Fibroblast of skin of left biceps (primary cell): ENCODE results near the gene CCNT2.
"Not testable (repeated sequence)": the region's sequence is repeated elsewhere in the genome, so short reads cannot be mapped to it uniquely, and the experiment has no call there.

Source experiments
- DNase-seq, 2 experiments: peaks; one replicate each; pipeline ENCODE4 v3.0.0-alpha.2; 2013; ENCODE audit warnings: low read depth in 2 of 2

The CCNT2 gene

DNA sequence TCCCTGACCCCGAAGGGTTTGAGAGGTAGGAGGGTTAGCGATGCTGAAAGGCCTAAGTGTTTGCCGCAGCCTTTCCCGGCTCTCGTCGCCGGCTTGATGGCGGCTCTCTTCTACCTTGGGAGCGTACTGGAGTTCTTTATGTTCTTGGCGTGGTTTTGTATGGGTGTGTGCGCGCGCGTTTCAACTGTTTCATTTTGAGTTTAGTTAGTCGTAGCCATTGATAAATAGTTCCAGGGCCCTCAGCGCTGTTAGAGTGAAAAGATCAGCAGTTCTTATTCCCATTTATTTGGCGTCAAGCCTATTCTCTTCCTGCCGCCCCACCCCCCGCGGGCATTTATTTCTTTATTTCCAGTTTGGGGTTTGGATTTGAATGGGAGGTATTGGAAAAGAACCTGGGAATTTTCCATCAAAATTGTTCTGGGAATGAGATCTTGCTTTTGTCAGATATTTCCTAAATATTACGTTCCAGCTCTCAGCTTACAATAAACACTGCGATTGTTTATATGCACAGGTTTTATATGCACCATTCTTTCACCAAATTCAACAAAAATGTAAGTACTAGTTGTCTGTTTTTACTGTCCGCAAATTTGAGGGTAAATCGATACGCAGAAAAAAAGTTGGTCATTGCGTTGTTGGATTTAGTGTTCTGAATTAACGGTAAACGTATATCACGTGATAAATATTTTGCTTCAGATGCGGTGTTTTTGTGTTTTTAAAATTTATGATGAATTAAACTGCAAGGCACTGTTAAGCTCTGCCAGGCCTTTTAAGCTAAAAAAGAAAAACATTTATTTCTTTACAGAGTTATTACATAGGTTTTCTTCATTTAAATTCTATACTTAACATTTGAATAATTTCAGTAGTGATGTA lies 954 bp downstream of the CCNT2 start:
- no peak for DNase-seq

DNA sequence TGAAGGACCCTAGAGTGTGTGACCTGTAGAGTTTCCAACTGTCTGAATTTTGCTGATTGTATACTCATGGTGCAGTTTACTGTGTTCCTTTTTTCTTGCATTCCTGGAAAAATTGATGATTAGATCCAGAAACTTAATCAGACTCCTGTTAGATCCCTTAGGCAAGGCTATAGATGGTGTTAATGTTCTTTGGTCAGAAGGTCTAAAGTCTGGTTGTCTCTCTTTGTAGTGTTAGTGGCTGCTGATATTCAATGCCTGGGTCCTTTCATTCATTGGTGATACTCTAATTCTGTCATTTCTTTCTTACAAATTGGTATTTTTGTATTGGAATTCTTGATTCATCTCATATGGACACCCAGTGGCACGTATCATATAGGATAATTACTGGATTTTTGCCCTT lies 6.3 kb downstream of the CCNT2 start:
- no peak for DNase-seq

DNA sequence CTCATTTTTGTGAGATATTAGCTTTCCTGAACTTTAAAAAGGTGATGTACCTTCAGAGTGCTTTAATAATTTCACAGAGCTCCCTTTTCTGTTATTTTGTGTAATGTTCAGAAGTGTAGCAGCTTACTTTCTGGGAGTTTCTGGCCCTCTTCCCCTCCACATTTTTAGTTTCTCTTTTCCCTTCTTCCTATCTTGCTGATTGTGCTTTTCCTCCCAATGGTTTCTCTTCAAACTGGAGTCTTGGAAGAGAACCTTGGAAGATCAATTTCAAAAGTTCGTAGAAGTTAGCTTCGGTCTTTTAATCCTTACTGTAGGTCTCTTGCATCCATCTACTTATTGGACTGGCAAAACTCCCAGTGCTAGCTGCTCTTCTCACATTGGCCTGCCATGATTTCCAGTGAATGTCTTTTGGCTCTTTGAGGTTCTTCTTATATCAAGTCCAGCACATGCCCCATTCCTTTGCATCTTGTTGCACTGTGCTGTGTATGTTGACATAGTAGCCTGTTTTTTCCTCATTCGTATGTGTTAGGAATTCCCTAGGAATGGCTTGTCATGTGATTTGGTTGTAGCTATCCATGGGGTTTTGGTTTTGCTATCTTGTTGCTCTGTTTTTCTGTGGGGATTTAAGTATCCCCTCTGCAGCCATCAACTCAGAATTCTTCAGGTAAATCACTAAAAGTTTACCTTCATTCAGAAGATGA lies 7.8 kb downstream of the CCNT2 start:
- no peak for DNase-seq

- no peak for DNase-seq
Measured at GRCh38 chr2:134927195-134927594, 8.6 kb downstream of the CCNT2 start.

GRCh38 chr2:134932864-134933526 lies 14.4 kb downstream of the CCNT2 start:
- no peak for DNase-seq

- DNase-seq = no peak
Measured at GRCh38 chr2:134933732-134934131, 15.1 kb downstream of the CCNT2 start.

GRCh38 chr2:134934150-134934549 lies 15.5 kb downstream of the CCNT2 start:
- no peak for DNase-seq

DNA sequence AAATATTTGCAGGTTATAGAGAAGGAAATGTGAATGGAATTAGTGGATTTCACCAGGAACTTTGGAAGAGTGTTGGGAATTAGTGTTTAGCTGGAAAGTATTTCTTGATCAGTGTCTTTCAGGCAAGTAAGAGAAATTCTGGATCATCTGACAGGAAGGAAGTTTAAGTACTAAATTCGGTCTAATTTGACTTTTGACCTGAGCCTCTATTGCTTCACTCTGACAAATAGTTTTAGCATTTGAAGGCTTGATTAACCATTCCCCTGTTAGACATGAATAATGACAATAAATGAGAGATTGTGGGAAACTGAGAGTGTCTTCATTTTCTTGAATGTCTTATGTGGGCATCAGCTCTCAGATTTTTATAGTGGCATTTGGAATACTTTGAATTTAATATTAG lies 16.0 kb downstream of the CCNT2 start:
- no peak for DNase-seq

DNA sequence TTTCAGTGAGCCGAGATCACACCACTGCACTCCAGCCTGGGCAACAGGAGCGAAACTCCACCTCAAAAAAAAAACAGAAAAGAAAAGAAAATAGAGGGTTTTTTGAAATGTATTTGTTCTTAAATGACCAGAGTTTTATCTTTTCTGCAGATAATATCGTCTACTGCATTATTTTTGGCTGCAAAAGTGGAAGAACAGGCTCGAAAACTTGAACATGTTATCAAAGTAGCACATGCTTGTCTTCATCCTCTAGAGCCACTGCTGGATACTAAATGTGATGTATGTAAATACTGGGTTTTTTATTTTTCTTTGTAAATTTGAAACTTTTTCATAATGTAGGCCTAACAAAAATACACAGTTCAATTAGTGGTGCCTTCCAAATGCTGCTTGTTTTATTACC lies 18.1 kb downstream of the CCNT2 start:
- no peak for DNase-seq

DNA sequence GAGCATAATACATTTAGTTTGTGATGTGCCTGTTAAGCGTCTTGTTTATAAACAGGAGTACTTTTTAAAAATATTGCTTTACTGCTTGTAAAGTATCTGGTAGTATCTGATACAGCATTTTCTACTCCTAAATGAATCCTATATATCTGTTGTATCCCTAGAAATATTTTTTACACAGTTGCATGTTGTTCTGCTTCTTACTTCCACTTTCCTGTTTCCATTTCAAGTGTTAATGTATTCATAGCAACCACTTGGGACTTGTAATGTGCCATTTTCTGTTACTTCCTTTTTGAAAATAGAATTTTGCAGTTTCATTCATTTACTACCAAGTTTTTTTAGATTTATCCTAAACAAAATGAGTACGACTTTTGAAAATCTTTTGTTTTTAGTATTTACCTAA lies 24.9 kb downstream of the CCNT2 start:
- DNase-seq = no peak

DNA sequence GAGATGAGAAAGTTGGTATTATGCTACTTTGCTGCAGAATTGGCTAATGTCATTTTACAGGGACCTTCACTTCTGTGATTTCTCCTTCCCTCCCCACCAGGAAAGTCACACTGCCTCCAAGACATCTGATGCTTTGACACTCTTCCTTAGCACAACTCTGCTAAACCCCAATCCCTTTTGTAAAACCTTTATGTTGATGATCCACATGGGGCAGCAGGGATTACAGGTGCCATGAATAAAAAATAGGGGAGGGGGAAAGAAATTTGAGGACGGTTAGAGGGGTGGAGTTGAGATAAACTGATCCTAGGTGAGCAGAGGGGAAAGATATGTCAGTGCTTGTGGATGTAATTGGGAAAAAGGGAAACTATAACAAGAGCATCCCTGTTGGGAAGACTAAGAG lies 26.4 kb downstream of the CCNT2 start:
- no peak for DNase-seq

DNA sequence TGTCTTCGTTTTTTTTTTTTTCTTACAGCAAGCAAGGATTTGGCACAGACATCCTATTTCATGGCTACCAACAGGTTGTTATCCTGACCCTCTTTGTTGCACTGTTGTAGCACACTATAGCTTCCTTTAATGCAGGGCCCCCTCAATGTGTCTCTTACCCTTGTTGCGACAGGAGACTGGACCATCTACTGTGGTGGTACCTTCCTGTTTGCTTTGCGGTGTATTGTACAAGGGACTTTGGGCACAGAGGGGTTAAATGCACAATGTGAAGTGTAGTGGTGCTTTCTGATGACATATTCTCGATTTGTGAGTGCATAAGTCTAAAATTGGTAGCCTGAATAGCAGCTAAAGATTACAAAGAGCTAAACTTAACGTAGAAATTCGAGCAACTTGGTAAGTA lies 27.5 kb downstream of the CCNT2 start:
- no peak for DNase-seq

GRCh38 chr2:134949981-134950708 lies 31.5 kb downstream of the CCNT2 start:
- no peak for DNase-seq

DNA sequence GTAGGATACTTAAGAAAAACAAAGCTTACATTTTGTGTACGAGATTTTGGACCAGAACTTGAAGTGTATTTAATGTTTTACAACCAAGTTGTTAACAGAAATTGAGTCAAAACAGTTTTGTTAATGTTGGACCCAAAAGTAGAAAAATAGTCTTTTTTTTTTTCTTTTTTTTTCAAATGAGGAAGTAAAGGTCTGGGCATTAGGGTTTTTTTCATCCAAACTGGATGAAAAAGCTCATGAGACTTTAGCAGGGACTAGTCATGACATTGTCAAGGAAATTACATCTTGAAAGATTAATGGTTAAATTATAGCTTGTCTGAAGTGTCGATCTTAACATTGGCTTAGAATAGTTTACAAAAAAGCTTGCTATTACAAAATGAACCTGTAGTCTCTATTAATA lies 32.3 kb downstream of the CCNT2 start:
- DNase-seq = no peak

GRCh38 chr2:134952608-134953007 lies 34.0 kb downstream of the CCNT2 start:
- DNase-seq = no peak

GRCh38 chr2:134954065-134954464 lies 35.4 kb downstream of the CCNT2 start:
- DNase-seq = no peak

GRCh38 chr2:134955744-134956143 lies 37.1 kb downstream of the CCNT2 start:
- no peak for DNase-seq

DNA sequence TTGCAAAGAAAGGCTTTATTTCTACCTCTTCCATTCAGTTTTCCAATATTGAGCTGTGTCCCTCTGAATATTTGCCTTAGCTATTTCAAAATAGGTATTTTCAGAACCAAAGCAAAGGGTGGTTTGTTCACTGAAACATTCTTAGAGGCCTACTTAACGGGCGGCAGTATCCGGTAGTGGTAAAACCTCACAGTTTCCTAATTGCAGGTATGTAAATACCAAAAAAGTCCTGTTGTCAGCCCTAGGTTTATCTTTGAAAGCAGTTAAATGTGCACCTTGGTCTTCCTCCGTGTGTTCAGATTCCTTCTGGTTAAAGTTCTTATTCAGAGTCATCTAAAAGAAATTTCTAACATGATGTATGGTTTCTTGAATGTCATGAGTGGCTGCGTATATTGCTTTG lies 38.9 kb downstream of the CCNT2 start:
- DNase-seq = no peak

- DNase-seq = not testable (repeated sequence)
Measured at GRCh38 chr2:134967166-134967565, 48.5 kb downstream of the CCNT2 start.

GRCh38 chr2:134973241-134974138 lies 54.9 kb downstream of the CCNT2 start:
- no peak for DNase-seq
